GM18517 (cell line): ENCODE measurements around the gene EEF2KMT.
"Not testable (repeated sequence)": the region's sequence is repeated elsewhere in the genome, so short reads cannot be mapped to it uniquely, and the experiment has no call there.

ENCODE experiments used
- ATAC-seq: cut with Tn5 transposase; IDR thresholded peaks from one replicate; pipeline ENCODE4 v1.9.1; 2021; ENCODE audit warnings: mild to moderate bottlenecking, moderate library complexity; ENCODE audit not compliant: unreplicated experiment

The EEF2KMT gene

DNA sequence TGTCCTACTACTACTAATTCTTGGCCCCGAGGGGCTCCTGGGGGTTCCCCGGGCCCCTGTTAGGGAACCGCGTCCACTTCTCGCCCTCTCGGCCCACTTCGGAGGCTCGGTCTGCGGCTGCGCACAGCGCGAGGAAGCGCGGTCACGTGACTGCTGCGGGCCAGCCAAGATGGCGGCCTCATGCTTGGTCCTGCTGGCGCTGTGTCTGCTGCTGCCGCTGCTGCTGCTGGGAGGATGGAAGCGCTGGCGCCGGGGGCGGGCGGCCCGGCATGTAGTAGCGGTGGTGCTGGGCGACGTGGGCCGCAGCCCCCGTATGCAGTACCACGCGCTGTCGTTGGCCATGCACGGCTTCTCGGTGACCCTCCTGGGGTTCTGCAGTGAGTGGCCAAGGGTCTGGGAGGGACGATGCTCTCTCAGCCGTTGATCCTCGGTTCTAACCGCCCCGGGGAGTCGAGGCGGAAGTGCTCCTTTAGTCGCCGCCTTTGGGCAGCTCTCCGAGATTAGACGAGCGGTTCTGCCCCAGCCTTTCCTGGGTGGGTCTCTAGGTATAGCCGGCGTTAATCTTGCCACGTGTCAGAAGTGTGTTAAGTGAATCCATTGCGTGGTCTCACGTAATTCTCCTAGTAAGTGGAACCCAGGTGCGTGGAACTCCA, 25.8 kb downstream of the EEF2KMT start, which contains the start of gene ALG1:
ALG1 (plus strand) TSS at position 163 of the 653 bp plus-strand sequence; CDS start at position 170, 7 bp downstream.
- peak; percentile 86 for ATAC-seq

DNA sequence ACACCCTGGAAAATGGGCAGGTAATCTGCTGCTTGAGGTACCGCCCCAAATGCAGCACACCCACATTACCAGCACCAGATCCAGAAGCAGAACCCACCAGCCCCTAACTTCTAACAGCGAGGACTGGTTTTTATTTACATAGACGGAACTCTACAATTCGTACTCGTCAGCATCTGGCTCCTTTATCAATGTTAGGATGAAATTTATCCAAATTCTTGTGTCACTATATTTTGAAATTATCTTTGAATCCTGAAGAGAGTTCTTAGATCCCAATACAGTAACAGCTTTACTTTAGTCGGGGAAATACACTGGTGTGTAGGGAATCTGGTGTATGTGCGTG, 26.3 kb downstream of the EEF2KMT start:
- ATAC-seq = no peak

DNA sequence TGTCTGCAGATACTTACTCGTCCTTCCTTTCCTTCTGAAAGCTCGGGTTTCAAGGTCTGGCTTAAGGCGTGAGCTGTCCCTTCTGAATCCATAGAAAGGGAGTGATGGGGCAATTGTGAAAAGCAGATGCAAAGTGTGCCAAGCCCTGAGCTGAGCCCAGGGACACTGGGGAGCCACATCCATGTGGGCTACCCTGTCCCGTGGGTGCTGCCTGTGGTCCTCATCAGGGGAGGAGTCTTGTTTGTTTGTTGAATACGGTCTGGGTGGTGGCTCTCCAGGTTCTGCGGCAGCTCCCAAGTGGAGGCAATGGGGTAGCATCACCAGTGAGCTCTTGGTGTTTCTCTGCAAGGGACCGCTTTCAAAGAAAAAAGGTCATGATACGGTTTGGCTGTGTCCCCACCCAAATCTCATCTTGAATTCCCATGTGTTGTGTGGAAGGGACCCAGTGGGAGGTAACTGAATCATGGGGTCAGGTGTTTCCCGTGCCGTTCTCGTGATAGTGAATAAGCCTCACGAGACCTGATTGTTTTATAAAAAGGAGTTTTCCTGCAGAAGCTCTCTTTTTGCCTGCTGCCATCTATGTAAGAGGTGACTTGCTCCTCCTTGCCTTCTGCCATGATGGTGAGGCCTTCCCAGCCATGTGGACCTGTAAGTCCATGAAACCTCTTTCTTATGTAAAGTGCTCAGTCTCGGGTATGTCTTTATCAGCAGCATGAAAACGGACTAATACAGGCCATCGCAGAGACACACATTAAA, 27.0 kb downstream of the EEF2KMT start:
- no peak for ATAC-seq

- no peak for ATAC-seq
These were observed 27.7 kb downstream of the EEF2KMT start for GRCh38 chr16:5069854-5070253.

- no peak for ATAC-seq
These were observed 28.5 kb downstream of the EEF2KMT start for GRCh38 chr16:5069048-5069447.

- ATAC-seq = no peak
These were observed 31.1 kb downstream of the EEF2KMT start for GRCh38 chr16:5066511-5066910.

DNA sequence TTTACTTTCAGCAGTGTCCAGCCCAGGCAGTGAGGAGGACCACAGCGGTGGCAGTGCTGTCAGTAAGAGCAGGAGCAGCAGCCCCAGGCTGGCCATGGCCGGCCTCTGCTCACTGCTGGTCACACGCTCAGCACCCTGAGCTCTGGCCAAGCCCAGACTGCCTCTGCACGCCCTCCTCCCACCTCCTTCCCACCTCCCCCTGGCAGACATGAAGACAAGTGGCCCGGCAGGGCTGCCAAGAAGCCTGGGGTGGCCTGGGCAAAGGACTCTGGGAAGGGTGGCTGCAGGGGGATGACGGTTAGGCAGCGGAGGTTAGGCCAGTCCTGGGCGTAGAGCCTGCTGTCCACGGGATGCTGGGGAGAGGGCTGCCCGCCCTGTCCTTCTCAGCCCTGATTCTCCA, 31.8 kb downstream of the EEF2KMT start, which contains the start of gene C16orf89:
C16orf89 (minus strand) TSS at position 144 of the 400 bp plus-strand sequence; CDS start at position 96, 48 bp downstream.
- ATAC-seq = no peak

DNA sequence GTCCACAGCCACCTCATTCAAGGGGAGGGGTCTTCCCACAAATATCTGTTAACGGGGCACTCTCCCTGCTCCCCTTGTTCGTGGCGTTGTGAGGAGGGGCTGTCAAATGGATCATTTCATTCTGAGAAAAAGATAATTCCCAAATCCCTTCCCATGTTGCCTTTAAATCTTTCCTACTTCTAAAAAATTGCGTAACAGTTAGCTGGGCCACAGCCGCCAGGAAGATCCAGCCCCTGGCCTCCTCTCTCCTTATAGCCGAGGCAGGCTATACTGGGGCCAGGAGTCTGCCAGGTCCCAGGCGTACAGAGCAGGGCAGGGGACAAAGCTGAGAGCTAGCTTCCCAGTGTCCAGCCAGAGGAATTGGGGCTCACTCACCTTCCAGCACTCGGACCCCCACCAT, 32.3 kb downstream of the EEF2KMT start:
- no peak for ATAC-seq

GRCh38 chr16:5064915-5065314, 32.7 kb downstream of the EEF2KMT start:
- ATAC-seq = no peak

DNA sequence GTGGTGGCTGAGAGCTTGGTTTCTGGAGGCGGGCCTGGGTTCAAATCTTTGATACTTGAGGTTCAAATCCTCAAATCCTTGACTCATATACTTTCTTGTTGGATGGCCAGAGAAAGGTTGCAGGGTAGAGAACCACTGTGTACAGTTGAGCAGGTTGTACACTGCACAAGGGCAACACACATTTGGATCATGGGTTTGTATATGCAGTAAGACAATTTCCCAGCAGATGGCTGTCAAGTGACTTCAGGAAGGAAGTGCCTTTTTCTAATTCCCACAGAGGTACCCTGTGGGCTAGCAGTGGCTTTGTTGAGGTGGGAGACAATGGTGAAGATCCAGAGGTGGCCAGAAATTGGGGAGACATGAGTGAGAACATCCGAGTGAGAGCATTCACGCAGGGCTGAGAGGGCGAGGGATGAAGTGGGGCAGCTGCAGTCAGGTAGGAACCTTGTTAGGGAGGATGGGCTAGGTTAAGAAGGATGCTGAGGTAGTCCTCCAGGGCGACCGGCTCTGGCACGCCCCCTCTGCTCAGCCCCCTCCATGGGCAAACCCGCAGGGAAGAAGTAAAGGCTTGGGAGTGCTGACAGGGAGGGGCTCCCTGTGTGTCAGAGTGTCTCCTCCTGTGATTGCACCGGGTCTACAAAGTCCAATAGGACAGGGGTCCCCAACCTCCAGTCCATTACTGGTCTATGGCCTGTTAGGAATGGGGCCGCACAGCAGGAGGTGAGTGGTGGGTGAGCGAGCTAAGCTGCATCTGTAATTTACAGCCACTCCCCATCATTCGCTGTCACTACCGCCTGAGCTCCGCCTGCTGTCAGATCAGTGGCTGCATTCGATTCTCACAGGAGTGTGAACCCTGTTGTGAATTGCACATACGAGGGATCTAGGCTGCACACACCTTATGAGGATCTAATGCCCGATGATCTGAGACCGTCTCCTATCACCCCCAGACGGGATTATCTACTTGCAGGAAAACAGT, 34.5 kb downstream of the EEF2KMT start:
- ATAC-seq = no peak

- ATAC-seq = no peak
These were observed 35.5 kb downstream of the EEF2KMT start for GRCh38 chr16:5062051-5062450.

GRCh38 chr16:5060073-5060641, 37.4 kb downstream of the EEF2KMT start:
- no peak for ATAC-seq

DNA sequence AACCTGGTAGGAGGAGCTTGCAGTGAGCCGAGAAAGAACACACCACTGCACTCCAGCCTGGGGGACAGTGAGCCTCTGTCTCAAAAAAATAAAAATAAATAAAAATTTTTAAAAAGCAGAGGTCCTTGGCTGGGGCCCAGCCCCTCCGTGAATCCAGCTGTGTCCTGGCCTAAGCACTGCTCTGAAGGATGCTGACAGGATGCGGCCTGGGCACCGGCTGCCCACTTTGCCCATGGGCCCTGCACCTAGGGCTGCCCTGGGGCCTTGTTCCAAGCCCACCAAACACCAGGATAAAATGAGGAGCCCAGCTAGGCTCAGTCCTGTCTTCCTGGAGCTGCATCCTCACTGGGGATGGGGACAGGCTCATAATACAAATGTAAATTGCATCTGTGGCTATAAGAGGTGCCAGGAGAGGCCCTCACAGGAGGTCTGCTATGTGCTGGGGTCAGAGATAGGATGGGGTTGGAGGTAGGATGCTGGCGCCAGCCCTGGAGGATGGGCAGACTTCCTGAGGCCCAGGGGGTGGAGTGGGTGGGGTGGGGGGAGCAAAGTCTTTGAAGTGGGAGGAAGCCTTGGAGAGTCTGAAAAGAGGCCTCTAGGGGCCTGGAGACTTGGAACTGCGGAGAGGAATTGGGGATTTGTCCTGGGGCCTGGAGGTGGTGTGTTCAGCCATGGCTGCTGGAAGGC, 38.1 kb downstream of the EEF2KMT start:
- no peak for ATAC-seq

DNA sequence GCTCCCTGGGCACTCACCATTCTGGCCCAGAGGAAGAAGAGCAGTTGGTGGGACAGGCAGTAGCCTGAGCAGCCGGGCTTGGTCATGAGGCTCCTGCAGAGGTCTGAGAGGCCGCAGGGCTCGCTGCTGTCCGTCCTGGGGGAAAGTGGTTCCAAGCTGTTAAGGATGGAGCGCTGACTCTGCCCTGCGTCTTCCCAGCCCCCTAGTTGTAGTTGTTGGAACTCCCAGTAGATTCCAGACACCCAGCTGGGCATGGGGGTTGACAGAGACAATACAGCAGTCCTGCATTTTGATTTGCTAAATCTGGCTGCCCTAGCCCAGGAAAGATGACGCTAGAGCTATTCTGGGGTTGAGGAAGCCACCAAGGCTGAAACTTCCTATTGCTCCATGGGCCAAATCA, 39.1 kb downstream of the EEF2KMT start:
- ATAC-seq = no peak

- ATAC-seq = no peak
These were observed 41.2 kb downstream of the EEF2KMT start for GRCh38 chr16:5056352-5056751.

DNA sequence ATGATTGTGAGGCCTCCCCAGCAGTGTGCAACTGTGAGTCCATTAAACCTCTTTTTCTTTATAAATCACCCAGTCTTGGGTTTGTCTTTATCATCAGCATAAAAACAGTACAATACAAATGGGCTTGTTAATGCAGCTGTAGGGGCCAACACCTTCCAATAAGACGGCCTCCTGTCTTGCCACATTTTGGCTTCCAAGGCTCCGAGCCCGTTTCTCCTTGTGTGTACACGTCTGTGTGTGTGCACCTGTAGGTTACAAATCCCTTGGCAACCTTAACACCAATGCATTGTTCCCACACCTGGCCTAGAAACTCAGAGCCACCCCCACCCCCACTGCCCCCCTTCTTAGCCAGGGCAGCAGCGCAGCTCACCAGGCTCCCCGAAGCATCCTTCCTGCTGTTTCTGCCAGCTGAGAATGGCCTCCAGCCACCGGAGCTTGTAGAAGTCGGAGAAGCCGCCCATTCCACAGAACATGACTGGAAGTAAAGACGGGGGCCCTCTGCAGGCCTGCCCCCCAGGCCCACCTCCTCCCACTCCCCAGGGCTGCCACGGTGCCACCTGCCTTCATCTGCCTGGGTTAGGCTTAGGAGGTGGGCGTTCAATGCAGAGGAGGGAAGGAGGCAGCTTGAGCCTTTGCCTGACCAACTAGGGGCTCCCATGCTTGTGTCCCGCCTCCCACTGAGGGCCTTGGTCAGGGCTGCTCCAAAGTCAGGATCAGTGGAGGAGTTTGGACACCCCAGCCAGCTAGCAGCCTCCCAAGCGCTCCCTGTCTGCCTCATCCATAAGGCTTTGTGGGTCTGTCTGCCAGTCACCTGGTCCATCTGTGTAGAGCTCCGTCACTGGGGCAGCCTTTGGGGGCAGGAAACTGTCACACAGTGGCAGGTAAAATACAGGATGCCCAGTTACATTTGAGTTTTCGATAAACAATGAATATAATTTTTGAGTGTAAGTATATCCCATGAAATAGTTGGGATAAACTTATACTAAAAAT, 42.4 kb downstream of the EEF2KMT start:
- ATAC-seq = no peak

DNA sequence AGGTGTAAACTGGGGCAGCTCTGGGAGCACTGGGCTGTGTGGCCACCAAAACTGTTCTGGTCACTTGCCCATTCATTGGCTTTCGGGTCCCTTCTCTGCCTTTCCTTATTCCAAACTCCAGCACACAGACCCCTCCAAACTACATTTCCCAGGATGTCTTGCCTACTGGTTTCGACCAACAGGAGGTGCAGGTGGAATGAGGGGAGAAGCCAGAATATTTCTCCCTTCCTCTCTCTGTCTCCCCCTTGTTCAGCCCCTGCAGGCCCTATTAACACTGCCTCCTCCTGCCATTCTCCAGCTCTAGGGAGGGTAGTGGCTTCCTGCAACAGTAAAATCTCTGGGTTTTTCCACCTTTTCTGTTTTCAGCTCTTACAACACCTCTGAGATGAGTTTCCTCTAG, 50.7 kb downstream of the EEF2KMT start:
- no peak for ATAC-seq

DNA sequence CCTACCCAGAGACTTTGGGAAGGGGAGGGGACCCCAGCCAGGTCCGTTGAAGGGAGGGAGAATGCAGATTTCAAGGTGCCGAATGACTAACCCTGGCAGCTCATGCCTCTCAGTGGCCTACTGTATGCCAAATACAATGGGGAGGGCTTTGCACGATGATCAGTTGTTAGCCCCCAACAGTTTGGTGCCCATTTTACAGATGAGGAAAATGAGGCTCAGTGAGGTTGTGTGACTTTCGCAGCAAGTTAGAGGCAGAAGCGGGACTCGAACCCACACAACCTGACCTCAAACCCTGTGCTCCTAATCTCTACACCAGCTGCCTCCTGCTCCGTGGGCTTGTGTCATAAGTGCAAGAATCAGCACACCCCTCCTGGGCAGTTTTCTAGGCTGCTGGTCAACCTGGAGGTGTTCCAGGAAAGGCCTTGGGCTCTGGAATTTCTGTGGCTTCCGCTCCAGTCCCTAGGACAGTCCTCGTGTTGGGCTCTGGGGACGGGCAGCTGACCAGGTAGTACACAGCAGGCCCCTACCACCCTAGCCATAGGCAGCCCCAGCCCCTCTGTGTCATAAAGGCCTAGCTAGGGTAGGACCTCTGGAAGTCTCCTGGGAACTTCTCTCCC, 52.0 kb downstream of the EEF2KMT start:
- ATAC-seq = no peak

GRCh38 chr16:5044581-5044980, 53.0 kb downstream of the EEF2KMT start:
- ATAC-seq = not testable (repeated sequence)
